ENCODE results near the gene CTNNBL1. TPM values are rescaled to one million over a fixed set of nuclear protein-coding genes. Genes with fewer than 3 reads are reported as not detected.

CTNNBL1 gene
- total RNA-seq, 4 donors from 2014 or later, result 11.5 to 57.2 (median 35.2) TPM

- no peak for DNase-seq
- Histone ChIP-seq H3K27me3 (no peaks in the 10 kb centered on the region), H3K9me3 (no peaks in the 10 kb centered on the region), H3K27ac (no peak overlapping the region), H3K4me3 (no peak overlapping the region), H3K36me3 (no peaks in the 10 kb centered on the region), H3K4me1 (no peaks in the 10 kb centered on the region)
- TF ChIP-seq CTCF (IDR thresholded peaks at IDR 0.05) (no peak), POLR2A (IDR thresholded peaks at IDR 0.05) (no peak)
- intact Hi-C loops (cut with DNase I; ENCODE audit: low total_unique reads), result no loop called here
These were observed 148.1 kb downstream of the CTNNBL1 start for GRCh38 chr20:37841971-37842370.

GRCh38 chr20:37845241-37845681 lies 151.4 kb downstream of the CTNNBL1 start:
- no peak for DNase-seq
- no peaks in the 10 kb centered on the region for H3K27me3 ChIP-seq
- H3K9me3 ChIP-seq, result no peaks in the 10 kb centered on the region
- TF ChIP-seq POLR2A (IDR thresholded peaks at IDR 0.05) (no peak), CTCF (IDR thresholded peaks at IDR 0.05) (no peak)
- H3K4me1 ChIP-seq, result no peaks in the 10 kb centered on the region
- H3K4me3 ChIP-seq, result no peak overlapping the region
- H3K36me3 ChIP-seq, result no peaks in the 10 kb centered on the region
- H3K27ac ChIP-seq, result no peak overlapping the region
- intact Hi-C loops (cut with DNase I; ENCODE audit: low total_unique reads), result no loop called here

GRCh38 chr20:37845878-37846277 lies 152.0 kb downstream of the CTNNBL1 start:
- H3K4me1 ChIP-seq, result no peaks in the 10 kb centered on the region
- intact Hi-C loops (cut with DNase I; ENCODE audit: low total_unique reads), result no loop called here
- no peaks in the 10 kb centered on the region for H3K36me3 ChIP-seq

GRCh38 chr20:37846573-37846972 lies 152.7 kb downstream of the CTNNBL1 start:
- Histone ChIP-seq H3K27ac (no peak overlapping the region), H3K36me3 (no peaks in the 10 kb centered on the region), H3K4me1 (no peaks in the 10 kb centered on the region), H3K4me3 (no peak overlapping the region), H3K27me3 (no peaks in the 10 kb centered on the region), H3K9me3 (no peaks in the 10 kb centered on the region)
- DNase-seq, result no peak
- TF ChIP-seq POLR2A (IDR thresholded peaks at IDR 0.05) (no peak), CTCF (IDR thresholded peaks at IDR 0.05) (no peak)
- intact Hi-C loops (cut with DNase I; ENCODE audit: low total_unique reads), result no loop called here

More at GRCh38 chr20:37845878-37846277, 152.0 kb downstream of the CTNNBL1 start:
- no peak overlapping the region for H3K4me3 ChIP-seq
- no peaks in the 10 kb centered on the region for H3K27me3 ChIP-seq
- no peak for DNase-seq
- H3K9me3 ChIP-seq, result no peaks in the 10 kb centered on the region
- H3K27ac ChIP-seq, result no peak overlapping the region
- no peak for TF ChIP-seq CTCF (IDR thresholded peaks at IDR 0.05)
- no peak for TF ChIP-seq POLR2A (IDR thresholded peaks at IDR 0.05)

GRCh38 chr20:37848706-37849105 lies 154.9 kb downstream of the CTNNBL1 start:
- intact Hi-C loops (cut with DNase I; ENCODE audit: low total_unique reads), result no loop called here

More at GRCh38 chr20:37848706-37849105, 154.9 kb downstream of the CTNNBL1 start:
- Histone ChIP-seq H3K4me3 (no peak overlapping the region), H3K36me3 (no peaks in the 10 kb centered on the region), H3K9me3 (no peaks in the 10 kb centered on the region), H3K4me1 (no peaks in the 10 kb centered on the region), H3K27me3 (no peaks in the 10 kb centered on the region), H3K27ac (no peak overlapping the region)
- DNase-seq, result no peak
- TF ChIP-seq CTCF (IDR thresholded peaks at IDR 0.05) (no peak), POLR2A (IDR thresholded peaks at IDR 0.05) (no peak)

All from uterus (tissue), 4 donors.